ENCODE data around the gene IRF2. TPM values are rescaled to one million over a fixed set of nuclear protein-coding genes. Genes with fewer than 3 reads are reported as not detected.

The IRF2 gene
- total RNA-seq, 1 experiment from 2014 or later, result 6.1 TPM

DNA sequence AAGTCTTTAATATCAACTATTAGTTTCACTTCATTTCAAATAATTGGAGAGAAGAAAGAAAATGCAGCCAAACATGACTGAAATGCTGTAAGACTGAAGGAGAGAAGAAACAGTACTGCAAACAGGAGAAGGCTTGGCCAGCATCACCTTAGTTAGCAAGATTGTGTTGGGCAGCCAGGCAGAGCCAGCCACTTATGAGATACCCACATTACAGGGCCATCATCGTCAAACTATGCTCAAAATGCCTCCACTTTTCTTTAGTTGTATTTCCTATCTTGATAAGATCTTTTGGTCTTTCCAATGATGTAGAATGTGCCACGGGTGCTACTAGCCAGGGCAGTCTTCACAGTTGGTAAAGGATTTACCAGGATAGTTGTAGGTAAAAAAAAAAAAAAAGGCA lies 10.9 kb upstream of the IRF2 start:
- Histone ChIP-seq H3K4me1 (no peaks in the 10 kb centered on the region), H3K9me3 (replicated peaks) (no peaks in the 10 kb centered on the region), H3K4me3 (no peak overlapping the region), H3K27me3 (no peaks in the 10 kb centered on the region), H3K36me3 (no peaks in the 10 kb centered on the region), H3K27ac (no peak overlapping the region)
- no peak for DNase-seq

GRCh38 chr4:184481544-184481943 lies 7.2 kb upstream of the IRF2 start:
- no peak overlapping the region for H3K4me3 ChIP-seq
- no peaks in the 10 kb centered on the region for H3K36me3 ChIP-seq
- no peaks in the 10 kb centered on the region for H3K9me3 ChIP-seq (replicated peaks)

DNA sequence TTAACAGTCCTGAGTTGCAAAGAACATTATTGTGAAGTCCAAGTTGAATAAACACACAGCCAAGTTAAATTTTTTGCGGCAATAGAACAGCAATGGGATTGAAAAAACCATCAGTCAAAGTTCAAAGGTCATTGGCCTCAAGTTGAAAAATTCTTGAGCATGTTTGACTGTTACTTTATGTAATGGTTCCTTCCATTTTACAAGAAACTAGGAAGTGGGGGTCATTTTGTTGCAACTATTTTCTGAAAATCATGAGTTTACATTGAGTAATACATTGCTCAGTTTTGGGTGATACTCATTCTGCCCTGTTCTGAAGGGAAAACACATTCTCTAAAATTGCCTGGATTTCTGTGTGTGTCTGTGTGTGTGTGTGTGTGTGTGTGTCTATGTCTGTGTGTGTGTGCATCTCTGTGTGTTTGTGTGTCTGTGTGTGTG lies 5.2 kb upstream of the IRF2 start:
- Histone ChIP-seq H3K36me3 (no peaks in the 10 kb centered on the region), H3K4me1 (no peaks in the 10 kb centered on the region), H3K27ac (no peak overlapping the region), H3K27me3 (no peaks in the 10 kb centered on the region), H3K9me3 (replicated peaks) (no peaks in the 10 kb centered on the region), H3K4me3 (no peak overlapping the region)
- no peak for DNase-seq

More at GRCh38 chr4:184481544-184481943, 7.2 kb upstream of the IRF2 start:
- no peaks in the 10 kb centered on the region for H3K4me1 ChIP-seq
- H3K27me3 ChIP-seq, result no peaks in the 10 kb centered on the region
- no peak for DNase-seq
- H3K27ac ChIP-seq, result no peak overlapping the region

GRCh38 chr4:184477201-184477999 lies 3.0 kb upstream of the IRF2 start:
- Histone ChIP-seq H3K27ac (no peak overlapping the region), H3K36me3 (no peaks in the 10 kb centered on the region), H3K9me3 (replicated peaks) (no peaks in the 10 kb centered on the region), H3K4me1 (no peaks in the 10 kb centered on the region), H3K27me3 (no peaks in the 10 kb centered on the region), H3K4me3 (no peak overlapping the region)
- DNase-seq, result no peak

- H3K9me3 ChIP-seq (replicated peaks), result no peaks in the 10 kb centered on the region
Observed at GRCh38 chr4:184476695-184477094, 2.3 kb upstream of the IRF2 start.

GRCh38 chr4:184475498-184475897 lies 1.1 kb upstream of the IRF2 start:
- Histone ChIP-seq H3K27me3 (no peaks in the 10 kb centered on the region), H3K9me3 (replicated peaks) (no peaks in the 10 kb centered on the region), H3K4me3 (peak overlapping the region; percentile 69), H3K36me3 (no peaks in the 10 kb centered on the region), H3K4me1 (no peaks in the 10 kb centered on the region), H3K27ac (no peak overlapping the region)
- DNase-seq, result no peak

More at GRCh38 chr4:184476695-184477094, 2.3 kb upstream of the IRF2 start:
- DNase-seq, result no peak
- no peaks in the 10 kb centered on the region for H3K27me3 ChIP-seq
- no peak overlapping the region for H3K27ac ChIP-seq
- no peaks in the 10 kb centered on the region for H3K36me3 ChIP-seq
- H3K4me1 ChIP-seq, result no peaks in the 10 kb centered on the region
- no peak overlapping the region for H3K4me3 ChIP-seq

DNA sequence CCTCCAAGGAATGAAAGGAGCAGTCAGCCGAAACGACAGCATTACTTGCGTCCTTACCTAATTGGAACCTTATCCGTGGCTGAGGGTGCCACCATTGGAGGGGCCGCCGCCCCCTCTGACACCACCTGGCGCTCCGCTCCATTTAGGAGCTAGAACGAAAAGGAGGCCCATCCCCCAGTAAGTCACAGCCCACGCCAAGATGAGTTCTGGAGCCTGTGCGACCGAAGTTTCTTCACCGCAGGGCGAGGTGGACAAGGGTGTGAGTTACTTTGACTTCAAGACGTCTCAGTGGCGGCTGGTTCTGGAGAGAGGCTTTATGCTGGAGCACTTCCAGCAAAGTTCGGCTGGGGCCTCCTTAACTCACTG lies 729 bp upstream of the IRF2 start:
- H3K27ac ChIP-seq, result no peak overlapping the region; the same call in 1 of the 2 replicates
- peak overlapping the region; percentile 69 for H3K4me3 ChIP-seq
- H3K36me3 ChIP-seq, result no peaks in the 10 kb centered on the region
- no peaks in the 10 kb centered on the region for H3K9me3 ChIP-seq (replicated peaks)
- no peak for DNase-seq
- H3K4me1 ChIP-seq, result no peaks in the 10 kb centered on the region
- no peaks in the 10 kb centered on the region for H3K27me3 ChIP-seq

GRCh38 chr4:184473499-184474262 lies 669 bp downstream of the IRF2 start:
- H3K27ac ChIP-seq, result no peak overlapping the region; the same call in 1 of the 2 replicates
- H3K4me3 ChIP-seq, result peak overlapping the region; percentile 69
- H3K9me3 ChIP-seq (replicated peaks), result no peaks in the 10 kb centered on the region
- H3K36me3 ChIP-seq, result no peaks in the 10 kb centered on the region
- H3K27me3 ChIP-seq, result no peaks in the 10 kb centered on the region
- DNase-seq, result peak; percentile 23 to 26
- no peaks in the 10 kb centered on the region for H3K4me1 ChIP-seq

DNA sequence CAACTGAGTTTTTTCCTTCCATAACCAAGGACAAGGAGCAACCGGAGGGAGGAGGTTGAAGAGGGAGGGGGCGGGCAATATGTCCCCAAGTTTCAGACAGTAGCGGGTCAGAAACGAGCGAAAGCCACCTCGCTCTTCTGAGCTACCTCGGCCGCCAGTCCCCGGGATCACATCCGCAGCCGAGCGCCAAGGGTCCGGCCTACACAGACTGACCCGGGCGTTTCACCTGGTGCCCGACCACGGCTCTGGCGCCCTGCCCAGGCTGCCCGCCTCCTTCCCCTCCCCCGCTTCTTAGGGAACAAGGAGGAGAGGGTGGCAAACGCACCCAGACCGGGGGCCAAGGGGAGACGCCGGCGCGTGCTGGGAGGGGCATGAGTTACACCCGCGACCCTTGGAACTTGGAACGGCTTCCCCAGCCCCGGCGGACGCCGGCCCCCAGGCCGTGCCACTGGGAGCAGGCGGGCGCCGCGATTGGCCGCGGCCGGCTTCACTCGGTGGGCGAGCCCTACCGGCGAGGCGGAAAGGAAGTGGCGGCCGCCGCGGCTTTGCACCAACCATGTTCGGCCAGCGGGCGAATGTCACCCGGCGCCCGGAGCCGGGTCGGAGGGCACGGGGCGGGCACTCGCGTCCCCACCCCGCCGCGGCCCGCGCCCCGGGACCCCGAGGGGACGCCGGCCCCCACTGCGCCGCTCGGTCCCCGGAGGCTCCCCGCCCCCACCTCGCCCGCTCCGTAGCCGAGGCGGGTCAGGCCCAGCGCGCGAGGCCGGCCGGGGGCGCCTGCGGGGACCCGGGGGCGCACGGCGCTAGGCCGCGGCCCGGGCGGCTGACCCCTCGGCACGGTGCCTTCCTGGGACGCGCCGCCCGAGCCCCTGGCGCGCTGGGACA lies 1.5 kb downstream of the IRF2 start:
- no peaks in the 10 kb centered on the region for H3K4me1 ChIP-seq
- H3K36me3 ChIP-seq, result no peaks in the 10 kb centered on the region
- H3K27me3 ChIP-seq, result no peaks in the 10 kb centered on the region
- no peaks in the 10 kb centered on the region for H3K9me3 ChIP-seq (replicated peaks)
- peak overlapping the region; percentile 69 for H3K4me3 ChIP-seq
- H3K27ac ChIP-seq, result peak overlapping the region; percentile 53; the same call in 1 of the 2 replicates
- peak; percentile 57 to 62 for DNase-seq

- Histone ChIP-seq H3K27me3 (no peaks in the 10 kb centered on the region), H3K27ac (no peak overlapping the region), H3K36me3 (no peaks in the 10 kb centered on the region), H3K4me1 (no peaks in the 10 kb centered on the region), H3K4me3 (peak overlapping the region; percentile 69), H3K9me3 (replicated peaks) (no peaks in the 10 kb centered on the region)
- DNase-seq, result no peak
Observed at GRCh38 chr4:184471881-184472613, 2.3 kb downstream of the IRF2 start.

GRCh38 chr4:184470785-184471110 lies 3.6 kb downstream of the IRF2 start:
- DNase-seq, result no peak
- Histone ChIP-seq H3K9me3 (replicated peaks) (no peaks in the 10 kb centered on the region), H3K4me3 (no peak overlapping the region), H3K27ac (no peak overlapping the region), H3K36me3 (no peaks in the 10 kb centered on the region), H3K4me1 (no peaks in the 10 kb centered on the region), H3K27me3 (no peaks in the 10 kb centered on the region)

GRCh38 chr4:184466634-184467033 lies 7.7 kb downstream of the IRF2 start:
- Histone ChIP-seq H3K27me3 (no peaks in the 10 kb centered on the region), H3K4me1 (no peaks in the 10 kb centered on the region), H3K27ac (no peak overlapping the region), H3K36me3 (no peaks in the 10 kb centered on the region), H3K9me3 (replicated peaks) (no peaks in the 10 kb centered on the region), H3K4me3 (no peak overlapping the region)
- DNase-seq, result no peak

DNA sequence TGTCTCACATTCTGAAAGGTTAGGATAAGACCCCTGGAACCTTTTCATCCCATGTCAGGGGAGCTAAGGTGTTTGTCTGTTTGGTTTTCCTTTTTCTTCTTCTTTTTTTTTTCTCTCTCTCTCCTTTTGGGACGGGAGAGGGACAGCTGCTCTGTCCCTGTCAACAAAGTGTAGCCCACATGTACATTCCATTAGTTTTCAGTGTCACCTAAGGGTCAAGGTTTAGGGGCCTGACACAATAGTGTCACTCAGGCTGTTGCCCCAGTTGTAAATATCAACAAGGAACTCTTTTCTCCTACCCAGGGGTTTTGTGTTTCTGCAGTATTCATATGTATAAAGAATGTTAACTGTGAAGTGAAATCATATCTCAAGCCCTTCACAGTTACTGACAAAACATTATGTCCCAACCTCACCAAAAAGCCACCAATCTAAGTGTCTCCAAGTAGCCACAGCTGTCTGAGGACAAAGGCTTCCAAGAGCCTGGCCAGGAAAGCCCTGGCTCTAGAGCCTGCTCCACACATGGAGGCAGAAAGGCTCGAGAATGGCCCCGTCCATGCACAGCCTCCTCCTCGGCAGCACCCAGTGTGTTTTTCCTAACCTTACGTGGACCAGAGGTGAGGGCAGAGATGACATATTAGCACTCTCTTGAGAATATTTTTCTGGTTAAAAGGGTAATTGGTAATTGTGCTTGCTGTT lies 9.4 kb downstream of the IRF2 start:
- Histone ChIP-seq H3K27me3 (no peaks in the 10 kb centered on the region), H3K36me3 (no peaks in the 10 kb centered on the region), H3K9me3 (replicated peaks) (no peaks in the 10 kb centered on the region), H3K4me3 (no peak overlapping the region), H3K4me1 (no peaks in the 10 kb centered on the region), H3K27ac (no peak overlapping the region)
- DNase-seq, result no peak

DNA sequence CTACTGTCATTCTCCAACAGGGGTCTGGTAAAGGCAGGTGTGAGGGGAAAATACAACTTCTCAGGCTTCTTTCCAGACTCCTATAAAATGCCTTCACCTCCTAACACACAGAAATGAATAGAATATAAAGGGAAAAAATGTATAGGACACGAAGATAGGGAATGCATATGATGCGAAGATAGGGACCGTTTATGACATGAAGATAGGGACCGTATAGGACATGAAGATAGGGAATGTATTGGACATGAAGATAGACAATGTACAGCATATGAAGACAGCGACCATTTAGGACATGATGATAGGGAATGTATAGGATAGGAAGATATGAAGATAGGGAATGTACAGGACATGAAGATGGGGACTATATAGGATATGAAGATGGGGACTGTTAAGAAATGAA lies 10.5 kb downstream of the IRF2 start:
- Histone ChIP-seq H3K4me1 (no peaks in the 10 kb centered on the region), H3K27me3 (no peaks in the 10 kb centered on the region), H3K9me3 (replicated peaks) (no peaks in the 10 kb centered on the region), H3K27ac (no peak overlapping the region), H3K36me3 (no peaks in the 10 kb centered on the region), H3K4me3 (no peak overlapping the region)
- no peak for DNase-seq
